Left ventricle myocardium inferior (tissue), 1 donor: ENCODE results near the gene ENAH. TPM values are rescaled to one million over a fixed set of nuclear protein-coding genes. Genes with fewer than 3 reads are reported as not detected.
"Not testable (repeated sequence)": the region's sequence is repeated elsewhere in the genome, so short reads cannot be mapped to it uniquely, and the experiment has no call there.

ENCODE experiments used
- DNase-seq: peaks from one replicate; pipeline ENCODE4 v3.0.0-alpha.2; 2020
- H3K27ac ChIP-seq: fragments of 200-600 bp; replicated peaks from 2 replicates; pipeline ENCODE4 v1.8.0; 2021
- H3K27me3 ChIP-seq: fragments of 200-600 bp; 2 replicates; pipeline ENCODE4 v1.8.0; 2021; ENCODE audit warnings: low read depth
- H3K36me3 ChIP-seq: fragments of 200-600 bp; 2 replicates; pipeline ENCODE4 v1.8.0; 2021
- H3K4me1 ChIP-seq: fragments of 200-600 bp; 2 replicates; pipeline ENCODE4 v1.8.0; 2021
- H3K4me3 ChIP-seq: fragments of 200-600 bp; 2 replicates; pipeline ENCODE4 v1.8.0; 2021; ENCODE audit warnings: mild to moderate bottlenecking, moderate library complexity
- H3K9me3 ChIP-seq: fragments of 200-600 bp; replicated peaks from 2 replicates; pipeline ENCODE4 v1.8.0; 2021
- intact Hi-C: fragments of 100-400 bp; cut with micrococcal nuclease; formaldehyde crosslinking; loops from one replicate; pipeline ENCODE4 v1.11.0; 2022
- total RNA-seq: library from RNA; stranded (reverse); fragmentation: NEBNext Ultra II Directional; extraction: Animal tissue kit (Norgen Biotek cat#: 25700); gene quantifications from one replicate; pipeline ENCODE4 v1.2.1, GENCODE V29; 2021
- TF ChIP-seq, protein P1 (sequence below): fragments of 200-600 bp; IDR thresholded peaks from 2 replicates; pipeline ENCODE4 v1.8.0; 2021; ENCODE audit warnings: antibody characterized with exemption, mild to moderate bottlenecking, borderline replicate concordance
- donor health status: DM: no; HTN: yes; CAD: no; lungs with severe emphysema.

Gene ENAH
- total RNA-seq, 1 donor from 2014 or later: 78.6 TPM

DNA sequence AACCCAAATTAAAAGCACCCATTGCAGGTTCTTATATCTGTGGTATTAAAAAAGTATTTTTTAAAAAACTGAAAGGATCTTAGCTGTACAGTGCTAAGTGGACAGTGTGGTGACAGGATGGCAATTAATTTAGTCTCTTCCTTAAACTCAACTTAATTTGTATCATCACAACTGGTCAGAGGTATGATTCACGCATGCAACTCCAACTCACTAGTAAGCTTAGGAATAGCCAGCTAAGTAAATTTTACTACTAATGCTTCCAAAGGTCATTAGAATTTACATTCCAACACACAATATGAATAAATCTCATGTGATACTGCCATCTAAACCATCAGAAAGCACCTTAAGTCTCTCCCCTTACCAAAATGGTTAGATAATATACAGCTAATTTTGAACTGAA is 35.4 kb downstream of the ENAH start:
- Histone ChIP-seq H3K9me3 (no peaks in the 10 kb centered on the region), H3K36me3 (no peaks in the 10 kb centered on the region), H3K4me3 (no peak overlapping the region), H3K27me3 (no peaks in the 10 kb centered on the region), H3K4me1 (peaks cover 45% of the 10 kb centered on the region), H3K27ac (no peak overlapping the region)
- TF ChIP-seq, protein P1, sequence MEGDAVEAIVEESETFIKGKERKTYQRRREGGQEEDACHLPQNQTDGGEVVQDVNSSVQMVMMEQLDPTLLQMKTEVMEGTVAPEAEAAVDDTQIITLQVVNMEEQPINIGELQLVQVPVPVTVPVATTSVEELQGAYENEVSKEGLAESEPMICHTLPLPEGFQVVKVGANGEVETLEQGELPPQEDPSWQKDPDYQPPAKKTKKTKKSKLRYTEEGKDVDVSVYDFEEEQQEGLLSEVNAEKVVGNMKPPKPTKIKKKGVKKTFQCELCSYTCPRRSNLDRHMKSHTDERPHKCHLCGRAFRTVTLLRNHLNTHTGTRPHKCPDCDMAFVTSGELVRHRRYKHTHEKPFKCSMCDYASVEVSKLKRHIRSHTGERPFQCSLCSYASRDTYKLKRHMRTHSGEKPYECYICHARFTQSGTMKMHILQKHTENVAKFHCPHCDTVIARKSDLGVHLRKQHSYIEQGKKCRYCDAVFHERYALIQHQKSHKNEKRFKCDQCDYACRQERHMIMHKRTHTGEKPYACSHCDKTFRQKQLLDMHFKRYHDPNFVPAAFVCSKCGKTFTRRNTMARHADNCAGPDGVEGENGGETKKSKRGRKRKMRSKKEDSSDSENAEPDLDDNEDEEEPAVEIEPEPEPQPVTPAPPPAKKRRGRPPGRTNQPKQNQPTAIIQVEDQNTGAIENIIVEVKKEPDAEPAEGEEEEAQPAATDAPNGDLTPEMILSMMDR: no peak
- DNase-seq: no peak
- intact Hi-C loops: no loop called here

DNA sequence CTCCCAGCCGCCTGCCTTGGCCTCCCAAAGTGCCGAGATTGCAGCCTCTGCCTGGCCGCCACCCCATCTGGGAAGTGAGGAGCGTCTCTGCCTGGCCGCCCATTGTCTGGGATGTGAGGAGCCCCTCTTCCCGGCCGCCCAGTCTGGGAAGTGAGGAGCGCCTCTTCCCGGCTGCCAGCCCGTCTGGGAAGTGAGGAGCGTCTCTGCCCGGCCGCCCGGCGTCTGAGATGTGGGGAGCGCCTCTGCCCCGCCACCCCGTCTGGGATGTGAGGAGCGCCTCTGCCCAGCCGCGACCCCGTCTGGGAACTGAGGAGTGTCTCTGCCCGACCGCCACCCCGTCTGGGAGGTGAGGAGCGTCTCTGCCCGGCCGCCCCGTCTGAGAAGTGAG is 37.5 kb downstream of the ENAH start:
- peaks cover 47% of the 10 kb centered on the region for H3K4me1 ChIP-seq
- H3K4me3 ChIP-seq, H3K27me3 ChIP-seq, DNase-seq, H3K27ac ChIP-seq, intact Hi-C loops, H3K9me3 ChIP-seq, H3K36me3 ChIP-seq: not testable (repeated sequence)

DNA sequence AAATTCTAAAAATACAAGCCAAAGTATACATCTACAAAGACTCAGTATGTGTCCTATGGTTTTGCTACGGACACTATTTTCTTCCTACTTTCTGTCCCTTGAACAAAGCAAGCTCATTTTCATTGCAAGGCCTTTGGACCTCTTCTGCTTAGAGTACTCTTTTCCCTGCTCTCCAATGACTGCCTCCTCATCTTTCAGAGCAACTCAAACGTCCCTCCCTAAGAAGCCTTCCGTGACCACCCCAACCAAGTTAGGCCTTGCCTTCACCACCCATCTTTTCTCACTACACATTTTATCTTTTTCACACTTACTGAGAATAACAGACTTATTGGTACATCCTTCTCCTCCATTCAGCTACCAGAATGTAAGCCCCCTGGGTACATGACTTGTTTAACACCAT is 39.9 kb downstream of the ENAH start:
- Histone ChIP-seq H3K4me3 (no peak overlapping the region), H3K9me3 (no peaks in the 10 kb centered on the region), H3K27me3 (no peaks in the 10 kb centered on the region), H3K36me3 (no peaks in the 10 kb centered on the region), H3K27ac (peak overlapping the region; percentile 21), H3K4me1 (peaks cover 56% of the 10 kb centered on the region)
- intact Hi-C loops: no loop called here
- no peak for DNase-seq
- TF ChIP-seq, protein P1: no peak

DNA sequence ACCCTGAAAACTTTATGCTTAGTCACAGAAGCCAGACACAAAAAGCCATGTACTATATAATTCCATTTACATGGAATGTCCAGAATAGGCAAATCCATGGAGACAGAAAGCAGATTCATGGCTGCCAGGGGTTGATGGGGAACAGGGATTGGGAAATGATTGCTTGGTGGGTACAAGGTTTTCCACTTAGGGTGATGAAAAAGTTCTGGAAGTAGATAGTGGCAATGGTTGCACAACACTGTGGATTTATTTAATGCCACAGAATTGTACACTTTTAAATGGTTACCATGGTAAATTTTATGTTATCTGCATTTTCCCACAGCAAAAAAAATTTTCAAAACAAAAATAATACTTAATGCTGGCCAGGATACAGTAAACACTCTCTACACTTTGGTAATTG is 40.6 kb downstream of the ENAH start:
- Histone ChIP-seq H3K4me3 (no peak overlapping the region), H3K27me3 (no peaks in the 10 kb centered on the region), H3K36me3 (no peaks in the 10 kb centered on the region), H3K9me3 (no peaks in the 10 kb centered on the region), H3K27ac (peak overlapping the region; percentile 21), H3K4me1 (peaks cover 56% of the 10 kb centered on the region)
- TF ChIP-seq, protein P1: no peak
- DNase-seq: no peak
- intact Hi-C loops: no loop called here

DNA sequence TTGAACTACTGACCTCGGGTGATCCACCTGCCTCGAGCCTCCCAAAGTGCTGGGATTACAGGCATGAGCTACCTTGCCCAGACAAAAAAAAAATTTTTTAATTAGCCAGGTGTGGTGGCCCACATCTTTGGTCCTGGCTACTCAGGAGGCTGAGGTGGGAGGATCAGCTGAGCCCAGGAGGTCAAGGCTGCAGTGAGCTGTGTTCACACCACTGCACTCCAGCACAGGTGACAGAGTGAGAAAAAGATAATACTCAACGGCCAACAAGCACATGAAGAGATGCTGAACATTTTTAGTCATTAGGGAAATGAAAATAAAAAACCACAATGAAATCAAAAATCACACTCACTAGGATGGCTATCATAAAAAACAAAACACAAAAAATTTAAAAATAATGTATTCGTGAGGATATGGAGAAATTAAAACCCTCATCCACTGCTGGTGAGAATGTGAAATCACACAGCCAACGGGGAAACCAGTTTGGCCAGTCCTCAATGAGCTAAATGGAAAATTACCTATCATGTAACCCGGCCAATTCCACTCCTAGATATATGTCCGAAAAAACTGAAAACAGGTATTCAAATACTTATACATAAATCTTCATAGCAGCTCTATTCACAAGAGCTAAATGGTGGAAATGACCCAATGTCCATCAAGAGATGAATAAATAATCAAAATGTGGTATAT is 41.2 kb downstream of the ENAH start:
- TF ChIP-seq, protein P1: no peak
- no peaks in the 10 kb centered on the region for H3K36me3 ChIP-seq
- H3K27ac ChIP-seq: peak overlapping the region; percentile 21
- H3K27me3 ChIP-seq: no peaks in the 10 kb centered on the region
- no peaks in the 10 kb centered on the region for H3K9me3 ChIP-seq
- H3K4me3 ChIP-seq: no peak overlapping the region
- DNase-seq: no peak
- intact Hi-C loops: no loop called here
- H3K4me1 ChIP-seq: peaks cover 56% of the 10 kb centered on the region

DNA sequence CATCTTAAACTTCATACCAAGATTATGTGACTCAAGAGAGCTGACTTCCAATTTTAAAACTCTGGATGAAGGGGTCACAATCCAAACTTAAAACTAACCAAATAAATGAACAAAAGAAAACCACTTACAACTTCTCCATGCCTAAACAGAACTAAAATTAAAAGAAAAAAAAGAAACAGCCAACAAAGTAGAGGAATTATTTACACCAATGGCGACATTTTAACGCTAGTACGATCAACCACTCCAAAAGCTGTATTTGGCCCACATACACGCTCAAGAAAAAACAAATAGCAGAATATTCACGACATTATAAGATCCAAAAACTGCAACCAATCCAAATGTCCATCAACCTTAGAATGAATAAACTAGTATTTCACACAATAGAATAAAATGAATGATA is 42.4 kb downstream of the ENAH start:
- Histone ChIP-seq H3K36me3 (no peaks in the 10 kb centered on the region), H3K27me3 (no peaks in the 10 kb centered on the region), H3K9me3 (no peaks in the 10 kb centered on the region), H3K4me3 (no peak overlapping the region), H3K4me1 (peaks cover 56% of the 10 kb centered on the region), H3K27ac (peak overlapping the region; percentile 41)
- intact Hi-C loops: no loop called here
- TF ChIP-seq, protein P1: no peak
- DNase-seq: no peak
